Upper lobe of left lung (tissue), 4 donors: ENCODE results near the gene ALG10.
"Not testable (repeated sequence)": the region's sequence is repeated elsewhere in the genome, so short reads cannot be mapped to it uniquely, and the experiment has no call there.

Experiments used
- CTCF ChIP-seq, 6 experiments: fragments of 450-650 bp in 4 of 6; fragments of 200-600 bp in 2 of 6; sonication (generic) in 2 of 6; IDR thresholded peaks; one replicate each; pipeline ENCODE4 v1.5.1; 2016 to 2019; ENCODE audit warnings: antibody characterized with exemption in 6 of 6
- POLR2AphosphoS5 ChIP-seq, 2 donors: sonication (generic); formaldehyde crosslinking; IDR thresholded peaks; one replicate each; pipeline ENCODE4 v1.5.1; 2017; ENCODE audit warnings: antibody characterized with exemption in 2 of 2

GRCh38 chr12:34008835-34009234 lies 13.5 kb upstream of the ALG10 start:
- not testable (repeated sequence) for TF ChIP-seq CTCF, POLR2AphosphoS5 (IDR thresholded peaks at IDR 0.05)
